RWPE2 (cell line): ENCODE results near the gene HIVEP2.

ENCODE experiments used
- ATAC-seq: fragments of 200-7000 bp; cut with Tn5 transposase; 3 replicates; pipeline ENCODE4 v1.9.1; 2021; ENCODE audit warnings: low read depth
- DNase-seq: peaks from one replicate; pipeline ENCODE4 v3.0.0-alpha.2; 2020; ENCODE audit warnings: low spot score
- H3K27ac ChIP-seq: fragments of 450-650 bp; 2 replicates; pipeline ENCODE4 v1.5.1; 2017; ENCODE audit warnings: mild to moderate bottlenecking; ENCODE audit not compliant: poor library complexity, severe bottlenecking
- H3K27me3 ChIP-seq: fragments of 250-450 bp; sonication (Bioruptor Pico); 2 replicates; pipeline ENCODE4 v1.5.1; 2021; ENCODE audit warnings: mild to moderate bottlenecking, moderate library complexity; ENCODE audit not compliant: insufficient read depth, poor library complexity, severe bottlenecking
- H3K36me3 ChIP-seq: fragments of 250-450 bp; sonication (Bioruptor Pico); 2 replicates; pipeline ENCODE4 v1.5.1; 2020; ENCODE audit warnings: low read depth, mild to moderate bottlenecking, moderate library complexity
- H3K4me1 ChIP-seq: fragments of 250-450 bp; sonication (Bioruptor Pico); 2 replicates; pipeline ENCODE4 v1.5.1; 2021; ENCODE audit warnings: mild to moderate bottlenecking, moderate library complexity; ENCODE audit not compliant: insufficient read depth, poor library complexity, severe bottlenecking
- H3K4me3 ChIP-seq: fragments of 250-450 bp; sonication (Bioruptor Pico); 2 replicates; pipeline ENCODE4 v1.5.1; 2021; ENCODE audit warnings: mild to moderate bottlenecking, moderate library complexity; ENCODE audit not compliant: severe bottlenecking
- H3K9me3 ChIP-seq: fragments of 250-450 bp; sonication (Bioruptor Pico); 2 replicates; pipeline ENCODE4 v1.5.1; 2021; ENCODE audit warnings: mild to moderate bottlenecking, moderate library complexity; ENCODE audit not compliant: severe bottlenecking
- CTCF ChIP-seq: fragments of 450-650 bp; IDR thresholded peaks from one replicate; pipeline ENCODE4 v1.5.1; 2017; ENCODE audit warnings: mild to moderate bottlenecking, moderate library complexity; ENCODE audit not compliant: poor library complexity, severe bottlenecking

The HIVEP2 gene

GRCh38 chr6:142932889-142933288, 12.1 kb downstream of the HIVEP2 start:
- peaks cover 17% of the 10 kb centered on the region for H3K4me1 ChIP-seq
- no peak overlapping the region for H3K27ac ChIP-seq
- DNase-seq (no peak), ATAC-seq (no peak)
- H3K4me3 ChIP-seq: no peak overlapping the region
- no peak for TF ChIP-seq CTCF
- no peaks in the 10 kb centered on the region; the same call in 1 of the 2 replicates for H3K36me3 ChIP-seq
- no peaks in the 10 kb centered on the region for H3K27me3 ChIP-seq
- no peaks in the 10 kb centered on the region for H3K9me3 ChIP-seq

GRCh38 chr6:142929751-142930358, 15.1 kb downstream of the HIVEP2 start:
- Histone ChIP-seq H3K4me3 (no peak overlapping the region), H3K27me3 (no peaks in the 10 kb centered on the region), H3K27ac (no peak overlapping the region), H3K36me3 (peaks cover 4% of the 10 kb centered on the region; the same call in 1 of the 2 replicates), H3K9me3 (no peaks in the 10 kb centered on the region), H3K4me1 (peaks cover 28% of the 10 kb centered on the region)
- no peak for ATAC-seq
- no peak for DNase-seq
- TF ChIP-seq CTCF: no peak

GRCh38 chr6:142927904-142928303, 17.1 kb downstream of the HIVEP2 start:
- Histone ChIP-seq H3K36me3 (0 out of 2 replicates have a peak, but pooled peaks cover 4% of the 10 kb centered on the region), H3K4me1 (peaks cover 28% of the 10 kb centered on the region), H3K27me3 (no peaks in the 10 kb centered on the region), H3K4me3 (peak overlapping the region; percentile 53), H3K9me3 (no peaks in the 10 kb centered on the region), H3K27ac (no peak overlapping the region)
- ATAC-seq: no peak
- no peak for DNase-seq
- no peak for TF ChIP-seq CTCF

- Histone ChIP-seq H3K27me3 (no peaks in the 10 kb centered on the region), H3K9me3 (no peaks in the 10 kb centered on the region), H3K27ac (peak overlapping the region; percentile 33), H3K4me3 (peak overlapping the region; percentile 53), H3K36me3 (0 out of 2 replicates have a peak, but pooled peaks cover 4% of the 10 kb centered on the region), H3K4me1 (peaks cover 28% of the 10 kb centered on the region)
- no peak; the same call in 2 of the 3 replicates for ATAC-seq
- no peak for TF ChIP-seq CTCF
- no peak for DNase-seq
These were observed 17.8 kb downstream of the HIVEP2 start for GRCh38 chr6:142927271-142927580.

GRCh38 chr6:142926494-142927270, 18.3 kb downstream of the HIVEP2 start:
- ATAC-seq: peak; percentile 70
- DNase-seq: peak; percentile 73
- Histone ChIP-seq H3K27me3 (no peaks in the 10 kb centered on the region), H3K9me3 (no peaks in the 10 kb centered on the region), H3K27ac (peak overlapping the region; percentile 33), H3K36me3 (0 out of 2 replicates have a peak, but pooled peaks cover 4% of the 10 kb centered on the region), H3K4me1 (peaks cover 28% of the 10 kb centered on the region), H3K4me3 (peak overlapping the region; percentile 53)
- no peak for TF ChIP-seq CTCF
